Measurements from ENCODE around the gene CACNA2D3.

The CACNA2D3 gene

GRCh38 chr3:54866251-54866650, 743.9 kb downstream of the CACNA2D3 start:
- no peak for DNase-seq

DNA sequence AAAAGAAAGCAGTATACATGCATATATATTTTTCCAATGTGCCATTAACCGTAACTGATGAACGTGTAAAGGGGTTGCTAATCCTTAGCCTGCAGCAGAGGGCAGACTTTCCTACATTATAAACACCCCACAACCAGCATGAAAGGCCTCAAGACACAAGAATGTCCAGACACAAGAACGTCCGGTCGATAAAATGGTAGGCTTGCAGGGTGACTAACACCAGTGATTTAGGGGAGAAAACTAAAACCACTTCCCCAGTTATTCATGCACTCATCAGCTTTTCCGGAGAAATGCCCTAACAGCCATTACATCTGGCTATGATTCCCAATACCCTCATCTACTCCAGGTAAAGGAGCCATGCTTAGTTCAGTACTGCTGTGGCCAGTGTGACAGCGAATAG, 748.1 kb downstream of the CACNA2D3 start:
- DNase-seq, result no peak

GRCh38 chr3:54871867-54872266, 749.5 kb downstream of the CACNA2D3 start:
- DNase-seq, result no peak

GRCh38 chr3:54873059-54874010, 751.0 kb downstream of the CACNA2D3 start:
- no peak for DNase-seq

DNA sequence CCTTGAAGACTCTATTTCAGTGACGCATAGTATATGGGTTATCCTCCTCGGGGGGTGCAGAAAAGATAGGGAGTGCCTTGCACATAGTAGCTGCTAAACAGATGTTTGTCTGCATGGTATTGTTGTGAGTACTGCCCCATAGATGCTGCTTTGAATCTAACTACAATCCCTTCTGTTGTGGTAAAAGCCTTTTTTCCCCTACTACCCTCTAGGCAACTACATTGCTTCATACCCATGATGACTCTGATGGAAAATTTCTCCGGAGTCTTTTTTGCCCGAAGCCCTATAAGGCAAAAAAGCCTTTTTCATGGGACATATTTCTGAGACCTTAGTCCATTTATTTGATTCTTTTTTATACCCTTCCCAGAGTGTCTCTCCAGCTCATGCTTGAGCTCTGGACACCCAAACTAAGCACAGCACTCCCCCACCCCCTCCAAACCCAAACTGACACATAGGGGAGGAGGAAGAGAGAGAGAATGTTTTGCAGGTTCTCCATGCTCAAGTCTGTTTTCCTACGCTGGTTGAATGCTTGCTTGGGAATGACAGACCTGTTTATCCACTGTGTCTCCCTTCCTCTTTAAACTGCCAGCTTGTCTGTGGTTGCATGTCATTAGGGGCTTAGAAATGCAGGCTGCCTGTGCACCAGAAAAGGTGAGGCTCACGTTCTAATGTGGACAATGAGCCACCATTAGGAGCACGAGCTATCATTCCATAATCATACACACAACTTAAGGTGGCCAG, 752.6 kb downstream of the CACNA2D3 start:
- no peak for DNase-seq

- no peak for DNase-seq
Observed at GRCh38 chr3:54875596-54876268, 753.4 kb downstream of the CACNA2D3 start.

DNA sequence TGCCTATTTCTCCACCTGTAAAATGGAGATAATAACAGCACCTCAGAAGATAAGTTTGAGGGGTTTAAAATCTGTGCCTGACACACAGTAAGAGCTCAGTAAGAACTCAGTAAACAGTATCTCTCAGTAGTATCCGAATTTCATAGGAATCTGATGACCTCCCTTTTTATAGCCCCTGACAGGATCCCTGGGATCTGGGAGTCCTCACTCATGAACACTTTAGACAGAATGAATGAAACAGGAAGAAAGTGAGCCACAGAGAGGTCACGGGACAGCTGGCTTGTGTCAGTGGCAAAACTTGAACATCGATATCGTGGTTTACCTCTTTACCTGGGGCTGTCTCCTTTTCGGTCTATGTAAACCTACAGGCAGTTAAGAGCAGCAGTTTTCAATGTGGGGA, 754.3 kb downstream of the CACNA2D3 start:
- DNase-seq, result no peak

- DNase-seq, result no peak
Observed at GRCh38 chr3:54877730-54878129, 755.4 kb downstream of the CACNA2D3 start.

DNA sequence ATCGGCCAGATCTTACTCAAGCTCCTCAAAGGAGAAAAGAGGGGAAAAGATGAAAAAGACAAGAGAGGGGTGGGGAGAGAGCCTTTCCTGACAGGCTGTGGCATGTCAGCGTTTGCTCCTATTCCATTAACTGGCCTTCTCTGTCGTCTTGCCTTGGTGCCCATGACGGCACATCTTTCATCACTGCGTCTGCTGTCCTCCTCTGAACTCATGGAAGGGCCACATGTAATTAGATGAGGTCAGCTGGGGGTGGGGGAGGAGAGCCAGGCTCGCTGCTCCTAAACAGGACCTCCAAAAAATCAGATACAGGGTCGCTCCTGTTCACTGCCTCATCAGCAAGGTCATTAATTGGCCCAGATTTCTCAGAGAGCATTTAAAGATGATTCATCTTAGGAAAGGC, 755.8 kb downstream of the CACNA2D3 start:
- no peak for DNase-seq

DNA sequence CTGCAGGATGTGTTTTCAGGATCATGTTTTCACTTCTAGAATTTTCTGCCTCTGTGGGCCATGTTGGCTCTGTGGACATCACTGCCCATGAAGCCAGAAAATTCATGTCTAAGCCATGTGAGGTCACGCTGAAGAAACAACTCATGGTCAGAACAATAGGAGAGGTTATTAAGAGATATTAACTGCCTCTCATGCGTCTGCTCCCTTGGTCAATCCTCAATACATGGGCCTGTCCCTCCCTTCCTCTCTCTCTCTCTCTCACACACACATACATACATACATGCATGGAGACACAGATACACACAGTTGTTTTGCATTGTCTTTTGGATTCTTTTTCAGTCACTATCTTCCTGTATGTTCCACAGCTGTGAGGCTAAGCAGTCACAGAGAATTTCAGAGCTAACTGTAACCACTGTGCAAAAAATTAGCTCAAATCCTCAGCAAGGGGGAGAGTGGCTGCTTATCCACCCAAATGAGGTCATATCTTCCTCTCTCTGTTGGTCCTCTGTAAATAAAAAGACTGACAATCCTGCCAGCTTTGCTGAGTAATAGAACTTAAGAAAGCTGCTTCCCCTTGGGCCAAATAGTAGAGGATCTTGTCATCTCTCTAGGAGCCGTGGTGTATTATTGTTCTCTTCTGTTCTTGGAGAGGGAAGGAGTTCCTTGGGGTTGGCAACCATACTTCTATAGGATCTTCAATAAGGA, 759.9 kb downstream of the CACNA2D3 start:
- DNase-seq, result no peak

- DNase-seq, result no peak
Observed at GRCh38 chr3:54888162-54888561, 765.8 kb downstream of the CACNA2D3 start.

DNA sequence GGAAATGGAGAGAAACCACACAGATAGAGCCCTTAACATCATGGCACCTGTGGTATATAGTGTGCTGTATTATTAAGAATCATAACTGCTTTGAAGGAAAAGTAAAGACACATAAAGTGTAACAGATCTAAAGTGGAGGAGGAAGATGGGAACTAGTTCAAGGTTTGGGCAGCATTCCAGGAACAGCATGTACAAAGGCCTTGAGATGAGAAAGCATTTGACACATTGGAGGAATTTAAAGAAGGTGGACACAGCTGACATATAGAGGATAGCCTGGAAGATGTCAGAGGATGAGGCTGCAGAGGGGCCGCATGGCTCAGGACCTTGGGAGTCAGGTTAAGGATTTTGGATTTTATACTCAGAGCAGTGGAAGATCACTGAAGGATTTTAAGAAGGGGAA, 766.5 kb downstream of the CACNA2D3 start:
- no peak for DNase-seq

- no peak for DNase-seq
Observed at GRCh38 chr3:54889731-54890130, 767.4 kb downstream of the CACNA2D3 start.

DNA sequence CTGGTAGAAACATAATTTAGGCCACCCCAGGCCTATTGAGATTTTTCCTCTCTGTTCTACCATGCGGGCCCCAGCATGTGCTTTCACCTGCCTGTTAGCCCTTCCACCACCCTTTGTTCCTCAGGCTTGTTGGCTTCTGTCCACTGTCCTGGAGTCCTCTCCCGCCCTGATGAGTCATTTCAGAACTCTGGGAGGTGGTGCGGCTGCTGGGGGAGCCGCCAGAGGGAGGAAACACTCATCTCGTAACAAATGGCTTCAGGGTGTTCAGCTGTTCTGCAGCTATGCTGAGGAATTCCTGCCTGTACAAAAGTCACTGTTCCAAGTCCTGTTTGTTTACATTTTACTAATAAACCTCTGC, 769.2 kb downstream of the CACNA2D3 start:
- DNase-seq, result no peak

DNA sequence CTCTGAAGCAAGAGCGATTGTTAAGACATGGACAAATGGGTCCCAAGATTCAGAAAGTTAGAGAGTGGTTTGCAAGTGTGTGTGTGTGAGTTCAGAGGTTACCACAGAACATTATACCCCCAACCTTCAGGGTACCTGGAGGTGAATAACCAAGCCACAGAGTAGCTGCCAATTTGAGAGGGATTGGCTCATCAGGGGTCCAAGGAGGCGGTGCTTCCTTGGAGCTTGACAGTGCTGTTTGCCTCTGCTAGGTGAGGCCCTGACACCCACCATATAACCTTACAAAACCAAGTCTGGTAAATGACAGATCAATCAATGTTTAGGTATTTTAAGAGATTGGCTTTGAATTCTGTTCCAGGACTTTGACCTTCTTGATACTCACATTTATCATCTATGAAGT, 769.8 kb downstream of the CACNA2D3 start:
- DNase-seq, result no peak

GRCh38 chr3:54895613-54896012, 773.3 kb downstream of the CACNA2D3 start:
- DNase-seq, result no peak

DNA sequence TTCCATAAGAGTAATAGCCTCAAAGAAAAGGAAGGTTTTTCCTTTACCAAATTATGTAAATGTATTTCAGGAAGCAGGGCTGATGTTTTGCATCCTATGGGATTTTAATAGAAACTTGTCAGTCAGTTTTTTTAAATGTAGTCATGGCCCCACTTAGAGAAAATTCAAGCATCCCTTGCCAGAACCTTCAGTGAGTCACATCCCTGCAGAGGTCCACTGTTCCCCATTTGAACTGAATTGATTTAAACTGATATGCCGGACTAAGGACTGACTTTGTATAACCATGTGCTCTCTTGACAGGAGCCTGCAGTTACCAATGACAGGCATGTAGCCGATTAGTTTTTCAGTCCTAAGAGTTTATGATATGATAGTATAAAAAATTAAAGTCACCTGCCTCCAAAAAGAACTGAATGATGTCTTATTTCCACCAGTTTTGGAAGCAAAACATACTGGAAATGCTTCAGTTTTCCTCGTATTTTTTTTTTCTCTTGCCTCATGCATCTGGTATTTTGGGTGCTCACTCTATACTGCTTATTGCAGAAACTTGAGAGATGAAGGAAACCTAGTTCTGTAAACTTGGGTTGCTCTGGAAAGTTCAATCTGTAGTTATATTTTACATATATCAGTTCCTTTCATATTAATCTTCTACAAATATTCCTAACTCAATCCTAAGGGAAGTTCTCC, 774.8 kb downstream of the CACNA2D3 start:
- no peak for DNase-seq

DNA sequence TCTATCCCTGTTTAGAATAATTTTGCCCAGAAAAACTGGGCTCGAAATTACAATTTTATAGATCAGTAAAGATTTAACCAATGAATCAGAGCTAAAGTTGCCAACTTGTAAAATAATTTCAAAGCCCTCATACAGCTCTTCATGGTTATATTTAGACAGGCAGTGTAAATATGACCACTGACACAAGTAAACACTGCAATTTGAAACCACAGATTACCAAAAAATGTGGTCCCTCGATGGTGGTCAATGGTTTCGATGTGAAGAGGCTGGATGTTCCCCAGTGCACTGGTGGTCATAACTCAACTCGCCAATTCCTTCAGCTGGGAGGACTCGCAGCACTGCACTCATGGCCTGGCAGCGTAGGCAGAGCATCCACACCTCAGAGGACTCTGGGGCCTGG, 776.9 kb downstream of the CACNA2D3 start:
- no peak for DNase-seq

DNA sequence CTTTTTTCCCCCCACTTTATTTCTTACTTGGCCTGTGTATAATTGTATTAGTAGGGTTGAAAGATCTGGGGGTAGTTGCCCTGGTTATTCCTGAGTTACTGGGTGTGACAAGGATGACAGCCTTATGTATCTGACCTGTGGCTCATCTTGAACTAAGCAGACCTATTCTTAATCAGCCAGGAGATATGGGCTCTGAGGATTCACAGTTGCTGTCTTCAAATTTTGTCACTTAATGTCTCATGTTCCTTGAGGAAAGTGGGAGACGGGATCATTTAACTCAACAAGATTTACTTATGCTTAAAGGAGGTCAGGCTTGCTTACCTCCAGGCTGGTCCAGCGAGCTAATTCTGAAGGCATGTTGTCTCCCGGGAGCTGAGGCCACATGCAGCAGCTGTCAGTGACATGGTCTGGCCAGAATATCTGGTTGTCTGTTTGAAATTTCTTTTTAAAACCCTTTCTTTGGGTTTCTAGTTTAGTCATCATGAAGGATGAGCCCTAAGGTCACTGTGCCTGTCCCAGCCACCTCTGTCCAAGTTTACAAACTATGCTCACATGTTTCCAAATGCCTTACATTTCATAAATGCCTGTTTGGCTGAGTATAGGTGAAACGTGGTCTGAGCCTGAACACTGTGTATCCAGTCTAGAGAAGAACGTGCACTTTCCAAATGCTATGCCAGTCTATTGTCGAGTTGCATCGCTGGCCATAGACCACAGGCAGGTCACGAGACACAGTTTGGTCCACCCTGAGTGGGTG, 778.7 kb downstream of the CACNA2D3 start:
- DNase-seq, result no peak

DNA sequence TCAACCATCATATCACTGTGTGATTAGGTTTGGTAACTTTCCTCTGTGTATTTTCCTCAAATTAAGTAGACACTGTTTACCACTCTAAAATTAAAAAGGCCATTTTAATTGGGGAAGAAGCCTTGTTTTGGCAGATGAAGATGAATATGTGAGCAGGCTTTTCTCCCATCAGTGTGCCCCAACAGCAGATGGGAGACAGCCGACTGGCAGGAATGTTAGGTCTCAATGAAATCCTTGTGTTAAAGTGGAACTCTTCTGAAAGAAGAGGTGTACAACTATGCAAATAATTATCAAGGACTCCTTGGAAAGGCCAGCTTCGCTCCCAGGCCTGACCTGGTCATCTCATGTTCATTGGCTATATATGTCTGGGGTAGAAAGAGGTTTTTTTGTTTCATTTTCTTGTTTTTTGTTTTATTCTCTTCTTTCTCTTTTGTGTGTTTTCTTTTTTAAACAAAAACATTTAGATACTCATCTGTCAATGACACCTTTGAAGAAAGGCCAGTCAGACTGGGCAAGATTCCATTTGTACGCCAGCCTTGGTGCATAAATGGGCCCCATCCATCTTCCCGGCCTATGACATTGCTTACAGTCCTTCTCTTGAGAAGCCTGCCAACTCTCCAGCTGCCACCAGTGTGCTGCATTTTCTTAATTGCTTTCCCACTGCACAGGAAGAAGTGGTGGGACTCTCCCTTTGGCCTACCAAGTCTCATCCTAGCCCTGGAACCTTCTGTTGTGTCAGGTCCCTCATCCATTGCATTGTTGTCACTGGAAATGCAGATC, 779.7 kb downstream of the CACNA2D3 start:
- no peak for DNase-seq
